Vagina (tissue), 2 donors: Measurements from ENCODE around the gene SMYD1. TPM values are rescaled to one million over a fixed set of nuclear protein-coding genes. Genes with fewer than 3 reads are reported as not detected.

Experiments
- DNase-seq, 2 donors: peaks; one replicate each; pipeline ENCODE4 v3.0.0-alpha.2; 2017; ENCODE audit errors: extremely low spot score in 2 of 2
- H3K27ac ChIP-seq: fragments of 200-600 bp; sonication (generic); one replicate; pipeline ENCODE4 v1.5.1; 2019
- H3K27me3 ChIP-seq: fragments of 200-600 bp; sonication (generic); one replicate; pipeline ENCODE4 v1.5.1; 2019
- H3K36me3 ChIP-seq, 2 donors: fragments of 200-600 bp; sonication (generic); one replicate each; pipeline ENCODE4 v1.5.1; 2017 to 2019
- H3K4me1 ChIP-seq: fragments of 200-600 bp; sonication (generic); one replicate; pipeline ENCODE4 v1.5.1; 2019
- H3K4me3 ChIP-seq, 2 donors: fragments of 200-600 bp; sonication (generic); 1 replicate in 1 of 2; 2 replicates in 1 of 2; pipeline ENCODE4 v1.5.1; 2016 to 2019
- H3K9me3 ChIP-seq: fragments of 200-600 bp; sonication (generic); one replicate; pipeline ENCODE4 v1.5.1; 2019
- POLR2A ChIP-seq, 2 donors: fragments of 450-650 bp; IDR thresholded peaks; one replicate each; pipeline ENCODE4 v1.6.1; 2017; ENCODE audit warnings: antibody characterized with exemption in 2 of 2, mild to moderate bottlenecking in 2 of 2, moderate library complexity in 2 of 2
- POLR2AphosphoS5 ChIP-seq, 2 donors: sonication (generic); formaldehyde crosslinking; IDR thresholded peaks; one replicate each; pipeline ENCODE4 v1.9.0; 2017; ENCODE audit warnings: antibody characterized with exemption in 2 of 2, mild to moderate bottlenecking in 2 of 2, low read depth in 1 of 2; ENCODE audit not compliant: insufficient read depth in 1 of 2
- intact Hi-C: fragments of 100-400 bp; cut with DNase I; formaldehyde crosslinking; loops from one replicate; pipeline ENCODE4 v1.15.1; 2023
- microRNA-seq: library from miRNA; unstranded; fragments of <30 nt; microRNA quantifications from one replicate; pipeline ENCODE4, GENCODE V29; 2017; ENCODE audit warnings: borderline number of aligned reads, borderline replicate concordance
- small RNA-seq: library from RNA; depleted of rRNA; stranded (forward); fragments of <200 nt; gene quantifications from one replicate; pipeline ENCODE3, GENCODE V24; 2016
- total RNA-seq: library from RNA; depleted of rRNA; stranded (reverse); fragments of >200 nt; gene quantifications from one replicate; pipeline ENCODE4 v1.2.3, GENCODE V29; 2016
- TF ChIP-seq, protein P1 (sequence below), 3 experiments: fragments of 450-650 bp in 2 of 3; fragments of 200-600 bp in 1 of 3; sonication (generic) in 1 of 3; IDR thresholded peaks; one replicate each; pipeline ENCODE4 v1.5.1; 2017 to 2019; ENCODE audit warnings: antibody characterized with exemption in 3 of 3, mild to moderate bottlenecking in 2 of 3, moderate library complexity in 2 of 3

The SMYD1 gene
- total RNA-seq, 1 donor from 2014 or later = not detected

DNA sequence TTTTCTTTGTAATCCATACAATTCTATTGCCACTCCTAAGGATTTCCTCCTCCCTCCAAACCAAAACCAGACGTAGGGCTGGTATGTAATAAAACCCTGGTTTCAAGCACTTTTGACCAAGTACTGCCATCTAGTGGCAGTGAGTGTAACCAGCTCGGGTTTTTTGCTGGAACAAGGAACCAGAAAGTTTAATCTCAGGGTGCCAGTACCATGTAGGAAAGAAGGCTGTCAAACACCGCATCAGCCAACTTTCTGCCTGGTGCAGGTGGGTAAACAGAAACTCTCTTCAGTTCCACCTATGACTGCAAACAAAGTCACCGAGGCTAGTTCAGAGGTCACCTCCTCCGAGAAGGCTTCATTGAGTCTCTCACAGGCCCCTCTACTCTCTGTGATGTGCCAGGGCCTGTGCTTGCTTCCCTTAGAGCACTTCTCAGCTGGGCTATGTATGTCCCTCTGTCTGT lies 92.4 kb downstream of the SMYD1 start:
- Histone ChIP-seq H3K27ac (no peak overlapping the region), H3K4me3 (no peak overlapping the region), H3K27me3 (no peaks in the 10 kb centered on the region), H3K4me1 (no peaks in the 10 kb centered on the region), H3K36me3 (no peaks in the 10 kb centered on the region), H3K9me3 (no peaks in the 10 kb centered on the region)
- no peak for DNase-seq
- TF ChIP-seq, protein P1, sequence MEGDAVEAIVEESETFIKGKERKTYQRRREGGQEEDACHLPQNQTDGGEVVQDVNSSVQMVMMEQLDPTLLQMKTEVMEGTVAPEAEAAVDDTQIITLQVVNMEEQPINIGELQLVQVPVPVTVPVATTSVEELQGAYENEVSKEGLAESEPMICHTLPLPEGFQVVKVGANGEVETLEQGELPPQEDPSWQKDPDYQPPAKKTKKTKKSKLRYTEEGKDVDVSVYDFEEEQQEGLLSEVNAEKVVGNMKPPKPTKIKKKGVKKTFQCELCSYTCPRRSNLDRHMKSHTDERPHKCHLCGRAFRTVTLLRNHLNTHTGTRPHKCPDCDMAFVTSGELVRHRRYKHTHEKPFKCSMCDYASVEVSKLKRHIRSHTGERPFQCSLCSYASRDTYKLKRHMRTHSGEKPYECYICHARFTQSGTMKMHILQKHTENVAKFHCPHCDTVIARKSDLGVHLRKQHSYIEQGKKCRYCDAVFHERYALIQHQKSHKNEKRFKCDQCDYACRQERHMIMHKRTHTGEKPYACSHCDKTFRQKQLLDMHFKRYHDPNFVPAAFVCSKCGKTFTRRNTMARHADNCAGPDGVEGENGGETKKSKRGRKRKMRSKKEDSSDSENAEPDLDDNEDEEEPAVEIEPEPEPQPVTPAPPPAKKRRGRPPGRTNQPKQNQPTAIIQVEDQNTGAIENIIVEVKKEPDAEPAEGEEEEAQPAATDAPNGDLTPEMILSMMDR (IDR thresholded peaks at IDR 0.05) = peak; percentile 27 to 73 (median 65)
- no peak for TF ChIP-seq POLR2A (IDR thresholded peaks at IDR 0.05)
- no peak for TF ChIP-seq POLR2AphosphoS5 (IDR thresholded peaks at IDR 0.05; ENCODE audit: insufficient read depth in 1 of 2, low read depth in 1 of 2)
- intact Hi-C loops = loop anchor here (5.0 kb wide), 1 partner anchor 98 kb away; no protein-coding TSS in a partner anchor

DNA sequence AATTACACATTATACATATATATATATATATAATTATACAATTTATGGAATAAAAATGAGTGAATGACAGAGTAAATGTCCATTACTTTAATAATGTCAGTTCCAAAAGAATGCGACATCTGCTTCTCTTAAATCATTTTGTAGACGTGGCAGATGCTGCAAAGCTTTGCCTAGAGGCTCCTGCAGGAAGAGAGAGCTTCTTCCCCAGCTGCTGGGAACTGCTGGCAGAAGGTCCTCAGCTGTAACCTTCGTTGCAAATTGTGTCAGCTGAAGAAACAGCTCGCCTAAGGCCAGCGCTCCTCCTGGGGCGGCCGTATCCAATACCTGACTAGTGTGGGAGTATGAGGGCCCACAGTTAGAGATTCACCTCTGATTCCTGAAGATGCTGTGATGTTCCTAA lies 92.9 kb downstream of the SMYD1 start:
- TF ChIP-seq, protein P1 (IDR thresholded peaks at IDR 0.05) = no peak
- TF ChIP-seq POLR2AphosphoS5 (IDR thresholded peaks at IDR 0.05; ENCODE audit: insufficient read depth in 1 of 2, low read depth in 1 of 2) (no peak), POLR2A (IDR thresholded peaks at IDR 0.05) (no peak)
- no peak for DNase-seq
- H3K4me3 ChIP-seq = no peak overlapping the region
- no peak overlapping the region for H3K27ac ChIP-seq
- no peaks in the 10 kb centered on the region for H3K27me3 ChIP-seq
- intact Hi-C loops = loop anchor here (5.0 kb wide), 1 partner anchor 98 kb away; no protein-coding TSS in a partner anchor
- no peaks in the 10 kb centered on the region for H3K4me1 ChIP-seq
- H3K36me3 ChIP-seq = no peaks in the 10 kb centered on the region
- no peaks in the 10 kb centered on the region for H3K9me3 ChIP-seq

DNA sequence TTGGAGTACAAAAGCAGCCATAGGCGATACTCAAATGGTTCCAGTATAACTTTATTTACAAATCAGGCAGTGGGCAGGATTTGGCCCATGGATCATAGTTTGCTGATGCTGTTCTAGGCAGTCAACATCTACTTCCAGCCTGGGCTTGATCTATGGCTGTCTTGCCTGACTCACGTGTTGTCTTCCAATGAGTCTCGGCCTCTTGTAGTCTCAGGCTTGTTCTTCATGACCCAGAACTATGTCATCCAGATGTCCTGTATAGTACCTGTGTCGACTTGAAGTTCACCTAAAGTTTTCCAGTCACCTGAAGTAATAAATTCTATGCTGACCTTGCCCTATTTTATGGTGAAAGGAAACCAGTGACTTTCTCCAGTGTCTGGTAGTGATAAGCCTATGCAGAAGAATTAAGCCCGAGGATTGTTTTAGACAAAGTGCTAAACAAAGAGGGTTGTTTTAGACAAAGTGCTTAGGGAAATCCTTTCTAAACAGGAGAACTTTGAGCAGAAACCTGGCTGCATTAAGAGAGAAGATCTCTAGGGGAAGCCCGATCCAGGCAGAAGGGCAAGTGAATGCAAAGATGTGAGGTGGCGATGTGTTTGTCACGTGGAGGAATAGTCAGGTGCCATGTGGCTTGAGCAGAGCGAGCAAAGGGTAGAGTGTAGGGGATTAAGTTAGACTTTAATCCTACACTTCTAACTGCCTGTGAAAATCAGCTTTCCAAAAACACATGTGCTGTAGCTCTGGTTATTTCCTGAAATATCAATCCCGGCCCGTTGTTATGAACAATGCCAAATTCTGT lies 94.0 kb downstream of the SMYD1 start:
- no peak overlapping the region for H3K27ac ChIP-seq
- TF ChIP-seq, protein P1 (IDR thresholded peaks at IDR 0.05) = no peak
- TF ChIP-seq POLR2A (IDR thresholded peaks at IDR 0.05) = no peak
- no peak for TF ChIP-seq POLR2AphosphoS5 (IDR thresholded peaks at IDR 0.05; ENCODE audit: insufficient read depth in 1 of 2, low read depth in 1 of 2)
- DNase-seq = no peak
- no peaks in the 10 kb centered on the region for H3K9me3 ChIP-seq
- no peaks in the 10 kb centered on the region for H3K36me3 ChIP-seq
- H3K27me3 ChIP-seq = no peaks in the 10 kb centered on the region
- H3K4me3 ChIP-seq = no peak overlapping the region
- intact Hi-C loops = loop anchor here (5.0 kb wide), 1 partner anchor 99 kb away; no protein-coding TSS in a partner anchor
- no peaks in the 10 kb centered on the region for H3K4me1 ChIP-seq

Small RNA genes within 50 kb of the gene (microRNA-seq; reads per million reads assigned to microRNA genes)
- gene MIR4780 = not detected

Small RNA genes within 50 kb of the gene (small RNA-seq; reads per million reads assigned to genes)
- not detected for gene MIR4780

Other genes with a start within 250 kb of the SMYD1 start
- 17.4 TPM for gene RGPD2, start 242.0 kb upstream of the SMYD1 start, total RNA-seq
- not detected for gene RNU2-63P, start 51.3 kb upstream of the SMYD1 start, total RNA-seq
- gene KRCC1, start 12.0 kb upstream of the SMYD1 start, total RNA-seq = 24.3 TPM
- gene FABP1, start 60.2 kb downstream of the SMYD1 start, total RNA-seq = not detected
- 29.2 TPM for gene THNSL2, start 102.5 kb downstream of the SMYD1 start, total RNA-seq